IMR-90 (cell line): Measurements from ENCODE around the gene SHOX. TPM values are rescaled to one million over a fixed set of nuclear protein-coding genes. Genes with fewer than 3 reads are reported as not detected.

Source experiments
- ATAC-seq: fragments of 200-7000 bp; cut with Tn5 transposase; 2 replicates; pipeline ENCODE4 v1.9.1; 2020; ENCODE audit warnings: low read depth, mild to moderate bottlenecking, moderate library complexity
- BruUV-seq: library from RNA; stranded (reverse); fragments of 400-500 nt; replicated peaks from 2 replicates; lab custom pipeline; 2021; lab: Mats Ljungman, UMichigan
- CTCF ChIA-PET: fragments of 300-600 bp; formaldehyde crosslinking; extraction: SDS; loops from one replicate; lab custom pipeline; 2021; ENCODE audit warnings: antibody characterized with exemption; lab: Yijun Ruan, JAX
- POLR2A ChIA-PET: fragments of 300-600 bp; sonication (Branson Sonifier 250); formaldehyde crosslinking; loops from one replicate; lab custom pipeline; 2022; ENCODE audit warnings: antibody characterized with exemption; ENCODE audit not compliant: unreplicated experiment; lab: Charles Lee
- DNase-seq: peaks from one replicate; pipeline ENCODE4 v3.0.0; 2013
- H2AFZ ChIP-seq: replicated peaks from 2 replicates; pipeline ENCODE3; 2013; ENCODE audit warnings: low read length, mild to moderate bottlenecking; ENCODE audit not compliant: poor library complexity
- H2AK5ac ChIP-seq: 2 replicates; pipeline ENCODE4 v1.6.1; 2013; ENCODE audit warnings: low read depth, low read length, inconsistent platforms
- H2AK9ac ChIP-seq: replicated peaks from 2 replicates; pipeline ENCODE3; 2013; ENCODE audit warnings: mild to moderate bottlenecking, low read depth, low read length, moderate library complexity; ENCODE audit not compliant: poor library complexity
- H2BK120ac ChIP-seq: 2 replicates; pipeline ENCODE4 v1.6.1; 2013; ENCODE audit warnings: low read depth, low read length, inconsistent platforms
- H2BK15ac ChIP-seq: 3 replicates; pipeline ENCODE4 v1.6.1; 2013; ENCODE audit warnings: low read depth, low read length, inconsistent platforms
- H2BK20ac ChIP-seq: 2 replicates; pipeline ENCODE4 v1.6.1; 2013; ENCODE audit warnings: low read depth, mild to moderate bottlenecking, inconsistent platforms, low read length, moderate library complexity
- H2BK5ac ChIP-seq: 2 replicates; pipeline ENCODE4 v1.6.1; 2013; ENCODE audit warnings: mild to moderate bottlenecking, low read depth, low read length, inconsistent platforms; ENCODE audit not compliant: poor library complexity, severe bottlenecking
- H3K14ac ChIP-seq: replicated peaks from 2 replicates; pipeline ENCODE4 v1.6.1; 2013; ENCODE audit warnings: low read depth, low read length, inconsistent platforms
- H3K18ac ChIP-seq: 2 replicates; pipeline ENCODE4 v1.6.1; 2013; ENCODE audit warnings: low read depth, low read length, control low read depth
- H3K23ac ChIP-seq: 2 replicates; pipeline ENCODE4 v1.6.1; 2013; ENCODE audit warnings: low read depth, low read length, inconsistent platforms
- H3K27ac ChIP-seq: 2 replicates; pipeline ENCODE4 v1.5.1; 2013; ENCODE audit warnings: mild to moderate bottlenecking, control low read depth, low read length; ENCODE audit not compliant: insufficient read depth
- H3K27me3 ChIP-seq: 2 replicates; pipeline ENCODE4 v1.6.1; 2013; ENCODE audit warnings: low read length; ENCODE audit not compliant: control insufficient read depth, insufficient read depth
- H3K36me3 ChIP-seq: 2 replicates; pipeline ENCODE4 v1.6.1; 2013; ENCODE audit warnings: low read length, mixed read lengths; ENCODE audit not compliant: control insufficient read depth, insufficient read depth
- H3K4ac ChIP-seq: 2 replicates; pipeline ENCODE4 v1.6.1; 2013; ENCODE audit warnings: low read depth, low read length, inconsistent platforms
- H3K4me1 ChIP-seq: 2 replicates; pipeline ENCODE4 v1.6.1; 2013; ENCODE audit warnings: low read length, mixed read lengths; ENCODE audit not compliant: control insufficient read depth, insufficient read depth
- H3K4me2 ChIP-seq: 2 replicates; pipeline ENCODE4 v1.6.1; 2013; ENCODE audit warnings: low read depth, mild to moderate bottlenecking, control low read depth, low read length, moderate library complexity
- H3K4me3 ChIP-seq: 2 replicates; pipeline ENCODE4 v1.5.1; 2013; ENCODE audit warnings: low read depth, mild to moderate bottlenecking, control low read depth, low read length, moderate library complexity; ENCODE audit not compliant: insufficient read depth
- H3K56ac ChIP-seq: 2 replicates; pipeline ENCODE4 v1.6.1; 2013; ENCODE audit warnings: low read length, inconsistent platforms; ENCODE audit not compliant: insufficient read depth; ENCODE audit errors: extremely low read depth
- H3K79me1 ChIP-seq, 2 experiments: 2 replicates each; pipeline ENCODE4 v1.6.1; 2013; ENCODE audit warnings: low read length in 2 of 2, inconsistent platforms in 1 of 2, low read depth in 1 of 2
- H3K9ac ChIP-seq: 2 replicates; pipeline ENCODE4 v1.6.1; 2013; ENCODE audit warnings: low read depth, low read length, control low read depth
- H3K9me1 ChIP-seq: 2 replicates; pipeline ENCODE4 v1.6.1; 2013; ENCODE audit warnings: low read length, inconsistent platforms; ENCODE audit not compliant: insufficient read depth
- H3K9me3 ChIP-seq: 2 replicates; pipeline ENCODE4 v1.6.1; 2013; ENCODE audit warnings: low read length; ENCODE audit not compliant: control insufficient read depth, insufficient read depth
- H4K20me1 ChIP-seq: 2 replicates; pipeline ENCODE4 v1.6.1; 2013; ENCODE audit warnings: low read length, inconsistent platforms; ENCODE audit not compliant: insufficient read depth
- H4K5ac ChIP-seq: 2 replicates; pipeline ENCODE4 v1.6.1; 2013; ENCODE audit warnings: mild to moderate bottlenecking, low read depth, low read length, control low read depth
- H4K8ac ChIP-seq, 2 experiments: 2 replicates each; pipeline ENCODE4 v1.6.1; 2013; ENCODE audit warnings: low read depth in 2 of 2, low read length in 2 of 2, control low read depth in 1 of 2, inconsistent platforms in 1 of 2
- H4K91ac ChIP-seq: 2 replicates; pipeline ENCODE4 v1.6.1; 2013; ENCODE audit warnings: low read depth, low read length, inconsistent platforms; ENCODE audit not compliant: insufficient read depth
- BHLHE40 ChIP-seq: fragments of 150-350 bp; IDR thresholded peaks from 2 replicates; pipeline ENCODE4 v1.6.1; 2016; ENCODE audit warnings: mild to moderate bottlenecking, low read depth, low read length
- CEBPB ChIP-seq: IDR thresholded peaks from 2 replicates; pipeline ENCODE4 v1.6.1; 2012; ENCODE audit warnings: low read depth, low read length, improper control_type of control experiment
- CHD1 ChIP-seq: IDR thresholded peaks from 2 replicates; pipeline ENCODE4 v1.6.1; 2012; ENCODE audit warnings: low read depth, low read length, improper control_type of control experiment
- FOS ChIP-seq: fragments of 150-350 bp; IDR thresholded peaks from 2 replicates; pipeline ENCODE4 v1.6.1; 2016; ENCODE audit warnings: low read depth, low read length
- MAFK ChIP-seq: IDR thresholded peaks from 2 replicates; pipeline ENCODE4 v1.6.1; 2012; ENCODE audit warnings: low read depth, low read length, improper control_type of control experiment
- MAZ ChIP-seq: IDR thresholded peaks from 2 replicates; pipeline ENCODE4 v1.6.1; 2012; ENCODE audit warnings: low read depth, mild to moderate bottlenecking, low read length, improper control_type of control experiment, moderate library complexity, borderline replicate concordance
- MXI1 ChIP-seq: IDR thresholded peaks from 2 replicates; pipeline ENCODE4 v1.6.1; 2012; ENCODE audit warnings: low read depth, mild to moderate bottlenecking, low read length, moderate library complexity, borderline replicate concordance
- NFE2L2 ChIP-seq: fragments of 150-350 bp; IDR thresholded peaks from 2 replicates; pipeline ENCODE4 v1.6.1; 2016; ENCODE audit warnings: low read depth, mild to moderate bottlenecking, low read length
- POLR2A ChIP-seq: IDR thresholded peaks from 2 replicates; pipeline ENCODE4 v1.6.1; 2012; ENCODE audit warnings: mild to moderate bottlenecking, low read depth, low read length
- RAD21 ChIP-seq: IDR thresholded peaks from 2 replicates; pipeline ENCODE4 v1.6.1; 2012; ENCODE audit warnings: low read length, improper control_type of control experiment
- RCOR1 ChIP-seq: IDR thresholded peaks from 2 replicates; pipeline ENCODE4 v1.6.1; 2012; ENCODE audit warnings: mild to moderate bottlenecking, low read length, improper control_type of control experiment; ENCODE audit not compliant: insufficient replicate concordance
- RFX5 ChIP-seq: IDR thresholded peaks from 2 replicates; pipeline ENCODE4 v1.8.0; 2012; ENCODE audit warnings: low read depth, mild to moderate bottlenecking, low read length, moderate library complexity
- SMC3 ChIP-seq: fragments of 150-350 bp; IDR thresholded peaks from 2 replicates; pipeline ENCODE4 v1.6.1; 2016; ENCODE audit warnings: low read depth, mild to moderate bottlenecking, antibody characterized with exemption, low read length, moderate library complexity
- WGBS, 2 experiments: methylation state at CpG; one replicate each; pipeline versions ENCODE4 v1.1.5 to v1.1.7; 2013; ENCODE audit warnings: missing lambda C conversion rate in 2 of 2; ENCODE audit not compliant: insufficient read length in 1 of 2; ENCODE audit errors: extremely low coverage in 2 of 2; 5-methylcytosine and 5-hydroxymethylcytosine counted together
- dilution Hi-C: fragments of 300-500 bp; cut with HindIII; formaldehyde crosslinking; loops from one replicate; pipeline ENCODE4 v1.14.3; 2018; ENCODE audit warnings: low sequenced_read_pairs; ENCODE audit not compliant: unreplicated experiment
- in situ Hi-C: fragments of 300-500 bp; cut with MboI; formaldehyde crosslinking; loops from 3 replicates; pipeline ENCODE4 v1.14.3; 2019; ENCODE audit warnings: low sequenced_read_pairs, inconsistent platforms, mixed read lengths
- intact Hi-C: fragments of 100-400 bp; cut with micrococcal nuclease; formaldehyde crosslinking; loops from 2 replicates; pipeline ENCODE4 v1.10.0; 2022
- polyA plus RNA-seq, 3 experiments: library from polyadenylated mRNA; depleted of rRNA; stranded (reverse); fragments of >200 nt; gene quantifications; 2 replicates each; pipeline ENCODE4 v1.2.3, GENCODE V29; 2012; ENCODE audit warnings: low replicate concordance in 1 of 3
- total RNA-seq: library from RNA; depleted of rRNA; stranded (reverse); fragments of >200 nt; gene quantifications from 2 replicates; pipeline ENCODE4 v1.2.3, GENCODE V29; 2012
- TF ChIP-seq, protein P1 (sequence below): conservative IDR thresholded peaks from 2 replicates; pipeline ENCODE4 v1.5.1; 2012; ENCODE audit warnings: mild to moderate bottlenecking, low read depth, low read length, improper control_type of control experiment
- TF ChIP-seq, protein P2 (sequence below): fragments of 150-350 bp; IDR thresholded peaks from 2 replicates; pipeline ENCODE4 v1.6.1; 2016; ENCODE audit warnings: low read depth, mild to moderate bottlenecking, low read length, moderate library complexity, borderline replicate concordance
- TF ChIP-seq, protein P3 (sequence below): fragments of 150-350 bp; IDR thresholded peaks from 2 replicates; pipeline ENCODE4 v1.6.1; 2017; ENCODE audit warnings: mild to moderate bottlenecking, antibody characterized with exemption, low read length, low read depth

Gene SHOX
- total and polyA plus RNA-seq, 2 of the 4 experiments (the other 2 are of a cell fraction), result not detected

DNA sequence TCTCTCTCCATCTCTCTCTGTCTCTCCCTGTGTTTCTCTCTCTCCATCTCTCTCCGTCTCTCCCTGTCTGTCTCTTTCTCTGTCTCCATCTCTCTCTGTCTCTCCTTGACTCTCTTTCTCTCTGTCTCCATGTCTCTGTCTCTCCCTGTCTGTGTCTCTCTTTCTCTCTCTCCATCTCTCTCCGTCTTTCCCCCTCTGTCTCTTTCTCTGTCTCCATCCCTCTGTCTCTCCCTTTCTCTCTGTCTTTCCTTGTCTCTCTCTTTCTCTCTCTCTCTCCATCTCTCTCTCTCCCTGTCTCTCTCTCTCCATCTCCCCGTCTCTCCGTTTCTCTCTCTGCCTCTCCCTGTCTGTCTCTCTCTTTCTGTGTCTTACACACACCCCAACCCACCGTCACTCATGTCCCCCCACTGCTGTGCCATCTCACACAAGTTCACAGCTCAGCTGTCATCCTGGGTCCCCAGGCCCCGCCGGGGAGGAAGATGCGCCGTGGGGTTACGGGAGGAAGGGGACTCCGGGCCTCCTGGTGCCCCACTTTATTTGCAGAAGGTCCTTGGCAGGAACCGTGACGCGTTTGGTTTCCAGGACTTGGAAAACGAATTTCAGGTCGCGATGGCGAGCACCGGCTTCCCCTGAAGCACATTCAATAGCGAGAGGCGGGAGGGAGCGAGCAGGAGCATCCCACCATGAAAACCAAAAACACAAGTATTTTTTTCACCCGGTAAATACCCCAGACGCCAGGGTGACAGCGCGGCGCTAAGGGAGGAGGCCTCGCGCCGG lies 1.2 kb upstream of the SHOX start:
- POLR2A ChIA-PET, result no interaction called here
- TF ChIP-seq MXI1 (no peak), POLR2A (no peak), RFX5 (no peak), MAFK (no peak), BHLHE40 (no peak), MAZ (no peak), FOS (no peak), RCOR1 (no peak), SMC3 (no peak), RAD21 (no peak), CHD1 (no peak), CEBPB (no peak), NFE2L2 (no peak)
- TF ChIP-seq, protein P1, sequence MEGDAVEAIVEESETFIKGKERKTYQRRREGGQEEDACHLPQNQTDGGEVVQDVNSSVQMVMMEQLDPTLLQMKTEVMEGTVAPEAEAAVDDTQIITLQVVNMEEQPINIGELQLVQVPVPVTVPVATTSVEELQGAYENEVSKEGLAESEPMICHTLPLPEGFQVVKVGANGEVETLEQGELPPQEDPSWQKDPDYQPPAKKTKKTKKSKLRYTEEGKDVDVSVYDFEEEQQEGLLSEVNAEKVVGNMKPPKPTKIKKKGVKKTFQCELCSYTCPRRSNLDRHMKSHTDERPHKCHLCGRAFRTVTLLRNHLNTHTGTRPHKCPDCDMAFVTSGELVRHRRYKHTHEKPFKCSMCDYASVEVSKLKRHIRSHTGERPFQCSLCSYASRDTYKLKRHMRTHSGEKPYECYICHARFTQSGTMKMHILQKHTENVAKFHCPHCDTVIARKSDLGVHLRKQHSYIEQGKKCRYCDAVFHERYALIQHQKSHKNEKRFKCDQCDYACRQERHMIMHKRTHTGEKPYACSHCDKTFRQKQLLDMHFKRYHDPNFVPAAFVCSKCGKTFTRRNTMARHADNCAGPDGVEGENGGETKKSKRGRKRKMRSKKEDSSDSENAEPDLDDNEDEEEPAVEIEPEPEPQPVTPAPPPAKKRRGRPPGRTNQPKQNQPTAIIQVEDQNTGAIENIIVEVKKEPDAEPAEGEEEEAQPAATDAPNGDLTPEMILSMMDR, result no peak
- TF ChIP-seq, protein P2, sequence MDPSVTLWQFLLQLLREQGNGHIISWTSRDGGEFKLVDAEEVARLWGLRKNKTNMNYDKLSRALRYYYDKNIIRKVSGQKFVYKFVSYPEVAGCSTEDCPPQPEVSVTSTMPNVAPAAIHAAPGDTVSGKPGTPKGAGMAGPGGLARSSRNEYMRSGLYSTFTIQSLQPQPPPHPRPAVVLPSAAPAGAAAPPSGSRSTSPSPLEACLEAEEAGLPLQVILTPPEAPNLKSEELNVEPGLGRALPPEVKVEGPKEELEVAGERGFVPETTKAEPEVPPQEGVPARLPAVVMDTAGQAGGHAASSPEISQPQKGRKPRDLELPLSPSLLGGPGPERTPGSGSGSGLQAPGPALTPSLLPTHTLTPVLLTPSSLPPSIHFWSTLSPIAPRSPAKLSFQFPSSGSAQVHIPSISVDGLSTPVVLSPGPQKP, result no peak
- TF ChIP-seq, protein P3, sequence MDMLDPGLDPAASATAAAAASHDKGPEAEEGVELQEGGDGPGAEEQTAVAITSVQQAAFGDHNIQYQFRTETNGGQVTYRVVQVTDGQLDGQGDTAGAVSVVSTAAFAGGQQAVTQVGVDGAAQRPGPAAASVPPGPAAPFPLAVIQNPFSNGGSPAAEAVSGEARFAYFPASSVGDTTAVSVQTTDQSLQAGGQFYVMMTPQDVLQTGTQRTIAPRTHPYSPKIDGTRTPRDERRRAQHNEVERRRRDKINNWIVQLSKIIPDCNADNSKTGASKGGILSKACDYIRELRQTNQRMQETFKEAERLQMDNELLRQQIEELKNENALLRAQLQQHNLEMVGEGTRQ, result no peak
- dilution Hi-C loops, result no loop called here
- Histone ChIP-seq H2BK5ac (no peak overlapping the region), H3K23ac (no peak overlapping the region), H3K27me3 (peaks cover 15% of the 10 kb centered on the region; the same call in 1 of the 2 replicates), H4K8ac (no peak overlapping the region), H3K4me3 (no peak overlapping the region), H3K79me1 (no peaks in the 10 kb centered on the region), H4K20me1 (no peaks in the 10 kb centered on the region), H3K4me1 (no peaks in the 10 kb centered on the region), H3K4ac (no peak overlapping the region), H3K9ac (no peak overlapping the region), H3K9me1 (no peaks in the 10 kb centered on the region), H2BK20ac (no peak overlapping the region), H3K14ac (no peak overlapping the region), H3K18ac (no peak overlapping the region), H4K5ac (no peak overlapping the region), H3K56ac (no peak overlapping the region), H2AK9ac (no peak overlapping the region), H3K9me3 (no peaks in the 10 kb centered on the region; the same call in 1 of the 2 replicates), H3K27ac (no peak overlapping the region), H2BK15ac (no peak overlapping the region), H4K91ac (no peak overlapping the region), H3K36me3 (no peaks in the 10 kb centered on the region), H2BK120ac (no peak overlapping the region), H3K4me2 (no peak overlapping the region), H2AK5ac (no peak overlapping the region), H2AFZ (no peak overlapping the region)
- CTCF ChIA-PET, result no interaction called here
- 9% methylated on average over 11 of the region's 30 CpGs; no CpG with 5 or more reads in 1 of the 2 experiments for WGBS, 2 experiments
- in situ Hi-C loops, result no loop called here
- no peak for ATAC-seq
- intact Hi-C loops, result no loop called here
- no peak for DNase-seq
- no TSS peak for BruUV-seq
